ENCODE data around the gene IMPG1.

IMPG1 gene

DNA sequence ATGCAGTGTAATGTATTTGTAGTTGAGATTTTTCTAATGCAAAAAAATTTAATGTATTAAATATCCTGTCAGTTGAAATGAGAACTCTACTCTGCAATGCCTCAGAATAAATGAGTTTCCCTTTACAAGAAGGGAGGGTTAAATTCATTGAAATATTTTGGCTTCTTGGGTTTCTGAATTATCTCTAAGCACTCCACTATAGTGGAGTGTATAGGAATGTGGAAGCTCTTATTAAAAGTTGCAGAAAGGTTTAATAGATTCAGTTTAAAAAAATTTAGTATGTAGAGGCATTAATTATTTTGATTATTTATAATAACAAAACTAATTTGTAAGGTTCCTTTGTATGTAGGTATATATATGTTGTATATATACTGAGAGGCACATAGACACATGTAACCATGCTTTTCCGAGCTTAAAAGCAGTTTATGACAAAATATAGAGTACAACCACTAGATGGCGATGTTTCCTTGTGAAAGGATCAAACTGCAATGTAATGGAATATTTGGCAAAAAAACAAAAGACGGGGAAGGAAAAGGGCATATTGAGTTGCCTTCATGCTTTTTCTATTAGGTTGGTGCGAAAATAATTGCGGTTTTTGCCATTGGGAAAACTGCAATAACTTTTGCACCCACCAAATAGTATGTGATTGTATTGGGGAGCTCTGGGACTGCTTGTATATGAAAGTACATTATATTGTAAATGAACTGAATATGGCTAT, 179.2 kb downstream of the IMPG1 start:
- DNase-seq (ENCODE audit: low read depth), result no peak

DNA sequence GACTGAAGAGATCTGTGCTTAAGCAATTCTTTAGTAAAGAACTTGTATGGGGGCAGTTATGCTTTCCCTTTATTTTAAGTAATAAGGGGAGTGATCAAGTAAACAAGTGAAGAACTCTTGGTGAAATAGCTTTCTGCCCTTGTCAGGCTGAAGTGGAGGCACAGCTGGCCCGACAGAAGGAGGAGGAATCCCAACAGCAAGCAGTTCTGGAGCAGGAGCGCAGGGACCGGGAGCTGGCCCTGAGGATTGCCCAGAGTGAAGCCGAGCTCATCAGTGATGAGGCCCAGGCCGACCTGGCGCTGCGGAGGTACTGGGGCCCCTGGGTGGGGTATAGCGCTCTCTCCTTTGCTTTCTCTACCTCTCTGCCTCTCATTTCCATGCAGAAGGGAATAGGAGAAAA, 180.1 kb downstream of the IMPG1 start:
- DNase-seq (ENCODE audit: low read depth), result no peak

GRCh38 chr6:75884822-75885221, 187.6 kb downstream of the IMPG1 start:
- DNase-seq (ENCODE audit: low read depth), result no peak

DNA sequence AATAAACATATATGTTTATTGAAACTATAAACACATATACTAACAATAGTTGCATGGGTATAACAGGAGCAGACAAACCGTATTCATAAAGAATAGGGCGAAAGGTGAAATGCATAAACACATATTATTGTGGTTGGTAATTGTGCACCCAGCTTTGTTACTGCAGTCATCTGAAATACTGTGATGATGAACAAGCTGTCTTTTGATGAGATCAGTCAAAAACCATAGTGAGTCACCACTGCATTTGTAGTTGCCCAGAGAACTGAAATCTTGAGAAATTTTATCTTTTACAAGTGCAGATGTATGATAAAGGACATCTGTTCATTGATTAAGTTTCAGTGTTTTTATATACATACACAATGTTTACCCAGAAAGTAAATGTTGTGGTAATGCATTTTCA, 189.7 kb downstream of the IMPG1 start:
- DNase-seq (ENCODE audit: low read depth), result no peak

GRCh38 chr6:75880305-75880704, 192.2 kb downstream of the IMPG1 start:
- DNase-seq (ENCODE audit: low read depth), result no peak

DNA sequence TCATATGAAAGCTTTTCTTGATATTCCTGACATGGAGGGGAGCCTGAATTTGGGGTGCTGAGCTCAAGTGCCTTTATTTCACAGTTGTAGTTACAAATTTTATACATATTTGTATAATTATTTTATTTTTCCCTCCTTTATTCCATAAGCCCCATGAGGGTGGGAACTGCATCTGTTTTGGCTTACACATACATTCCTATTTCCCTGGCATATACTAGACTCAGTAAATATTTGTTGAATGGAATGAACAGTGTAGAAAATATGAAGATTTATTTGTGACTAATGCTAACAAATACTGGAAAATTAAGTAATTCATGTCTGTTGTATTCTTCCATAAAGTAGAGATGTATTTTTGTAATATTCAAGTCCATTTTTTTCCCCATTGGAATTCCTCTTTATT, 196.3 kb downstream of the IMPG1 start:
- DNase-seq (ENCODE audit: low read depth), result no peak

GRCh38 chr6:75874224-75874623, 198.2 kb downstream of the IMPG1 start:
- DNase-seq (ENCODE audit: low read depth), result no peak
